HepG2 (cell line): Measurements from ENCODE around the gene CDC42SE1. TPM values are rescaled to one million over a fixed set of nuclear protein-coding genes. Genes with fewer than 3 reads are reported as not detected.

Experiments used
- ATAC-seq: fragments of 200-7000 bp; cut with Tn5 transposase; 3 replicates; pipeline ENCODE4 v1.9.1; 2020; ENCODE audit warnings: mild to moderate bottlenecking, moderate library complexity
- BruUV-seq: library from RNA; stranded (reverse); fragments of 400-500 nt; replicated peaks from 2 replicates; lab custom pipeline; 2021; lab: Mats Ljungman, UMichigan
- CTCF ChIA-PET: fragments of 300-600 bp; formaldehyde crosslinking; extraction: SDS; loops from one replicate; lab custom pipeline; 2021; ENCODE audit warnings: low total read pairs, inconsistent platforms, low intra/inter-chr PET ratio; lab: Yijun Ruan, JAX
- POLR2A ChIA-PET: fragments of 350-600 bp; sonication (Branson Sonifier 250); formaldehyde crosslinking; loops from one replicate; lab custom pipeline; 2020; ENCODE audit warnings: antibody characterized with exemption, inconsistent platforms; lab: Yijun Ruan, JAX
- DNase-seq: peaks from one replicate; pipeline ENCODE4 v3.0.0-alpha.2; 2015; ENCODE audit warnings: low spot score
- FAIRE-seq: peaks from 3 replicates; lab custom pipeline; 2011; peaks lifted over from hg19 to GRCh38; lab: Jason Lieb, UNC
- H2AFZ ChIP-seq: one replicate; pipeline ENCODE4 v1.6.1; 2011; ENCODE audit warnings: low read length, inconsistent platforms
- H3K27ac ChIP-seq: fragments of 300-600 bp; 3 replicates; pipeline ENCODE4 v1.8.0; 2011; ENCODE audit warnings: mixed run types, mild to moderate bottlenecking, mixed read lengths, low read length, inconsistent platforms; ENCODE audit not compliant: insufficient read depth; ENCODE audit errors: extremely low read length
- H3K27me3 ChIP-seq, 2 experiments: fragments of 200-600 bp in 1 of 2; 2 replicates in 1 of 2; 3 replicates in 1 of 2; pipeline versions ENCODE4 v1.6.0 to v1.8.0; 2011; ENCODE audit warnings: low read length in 2 of 2, mild to moderate bottlenecking in 2 of 2, moderate library complexity in 2 of 2, inconsistent platforms in 1 of 2; ENCODE audit not compliant: insufficient read depth in 2 of 2, control insufficient read depth in 1 of 2
- H3K36me3 ChIP-seq, 2 experiments: fragments of 200-600 bp in 1 of 2; replicated peaks in 1 of 2; 2 replicates in 1 of 2; 3 replicates in 1 of 2; pipeline versions ENCODE4 v1.5.1 to v1.8.0; 2011; ENCODE audit warnings: low read length in 2 of 2, inconsistent platforms in 1 of 2; ENCODE audit not compliant: insufficient read depth in 2 of 2, control insufficient read depth in 1 of 2
- H3K4me1 ChIP-seq: 2 replicates; pipeline ENCODE4 v1.5.1; 2012; ENCODE audit warnings: low read length, inconsistent platforms; ENCODE audit not compliant: insufficient read depth
- H3K4me2 ChIP-seq: 2 replicates; pipeline ENCODE4 v1.6.0; 2011; ENCODE audit warnings: low read depth, low read length, inconsistent platforms
- H3K4me3 ChIP-seq, 3 experiments: fragments of 200-600 bp in 1 of 3; sonication (generic), shearing (Covaris generic) in 1 of 3; replicated peaks in 1 of 3; 2 replicates each; pipeline ENCODE4 v1.5.1; 2011 to 2016; ENCODE audit warnings: low read length in 3 of 3, inconsistent platforms in 2 of 3, low read depth in 2 of 3, mild to moderate bottlenecking in 2 of 3, control low read depth in 1 of 3, mixed read lengths in 1 of 3; ENCODE audit not compliant: insufficient read depth in 1 of 3
- H3K79me2 ChIP-seq: one replicate; pipeline ENCODE4 v1.6.1; 2011; ENCODE audit warnings: low read length, inconsistent platforms; ENCODE audit not compliant: insufficient read depth
- H3K9ac ChIP-seq: 2 replicates; pipeline ENCODE4 v1.6.0; 2011; ENCODE audit warnings: mild to moderate bottlenecking, low read depth, low read length, inconsistent platforms; ENCODE audit not compliant: insufficient read depth
- H3K9me3 ChIP-seq: 2 replicates; pipeline ENCODE4 v1.5.1; 2012; ENCODE audit warnings: mild to moderate bottlenecking, low read length
- H4K20me1 ChIP-seq: 2 replicates; pipeline ENCODE4 v1.6.0; 2011; ENCODE audit warnings: inconsistent platforms, mild to moderate bottlenecking, low read length, moderate library complexity; ENCODE audit not compliant: insufficient read depth
- HNF4G ChIP-seq, 2 experiments: sonication (generic) in 1 of 2; formaldehyde crosslinking in 1 of 2; IDR thresholded peaks; 2 replicates each; pipeline versions ENCODE4 v1.4.0 to v1.6.1; 2011 to 2020; ENCODE audit warnings: borderline replicate concordance in 2 of 2, low read depth in 2 of 2, mild to moderate bottlenecking in 2 of 2, low read length in 1 of 2, missing genetic modification reagents in 1 of 2, moderate library complexity in 1 of 2
- MTA1 ChIP-seq: sonication (generic); formaldehyde crosslinking; IDR thresholded peaks from 2 replicates; pipeline ENCODE4 v1.4.0; 2020; ENCODE audit warnings: missing genetic modification reagents, mild to moderate bottlenecking, borderline replicate concordance
- NFAT5 ChIP-seq: sonication (generic); formaldehyde crosslinking; IDR thresholded peaks from 2 replicates; pipeline ENCODE4 v1.4.0; 2020; ENCODE audit warnings: missing genetic modification reagents
- PRDM15 ChIP-seq: sonication (generic); formaldehyde crosslinking; IDR thresholded peaks from 2 replicates; pipeline ENCODE4 v1.4.0; 2020; ENCODE audit warnings: missing genetic modification reagents
- SMARCC2 ChIP-seq: fragments of 450-650 bp; IDR thresholded peaks from 2 replicates; pipeline ENCODE4 v1.6.1; 2017; ENCODE audit warnings: antibody characterized with exemption, mild to moderate bottlenecking
- TFE3 ChIP-seq: IDR thresholded peaks from 2 replicates; pipeline ENCODE4 v1.6.1; 2016
- ZIK1 ChIP-seq: sonication (generic); formaldehyde crosslinking; IDR thresholded peaks from 2 replicates; pipeline ENCODE4 v1.5.0; 2020; ENCODE audit warnings: mild to moderate bottlenecking, low read depth, missing genetic modification reagents, borderline replicate concordance
- ZNF350 ChIP-seq: sonication (generic); formaldehyde crosslinking; IDR thresholded peaks from 2 replicates; pipeline ENCODE4 v1.4.0; 2020; ENCODE audit warnings: mild to moderate bottlenecking, low read depth, missing genetic modification reagents, borderline replicate concordance
- WGBS: methylation state at CpG from one replicate; pipeline ENCODE4 v1.1.6; 2017; ENCODE audit warnings: low lambda C conversion rate; 5-methylcytosine and 5-hydroxymethylcytosine counted together
- in situ Hi-C: cut with HindIII; loops from 2 replicates; pipeline ENCODE4 v1.10.0; 2017; ENCODE audit warnings: low pct_unique_long_range_greater_than_20kb; ENCODE audit not compliant: extremely low pct_ligation_motif_present
- intact Hi-C: fragments of 100-400 bp; cut with micrococcal nuclease; formaldehyde crosslinking; loops from one replicate; pipeline ENCODE4 v1.10.0; 2022; ENCODE audit not compliant: unreplicated experiment
- polyA plus RNA-seq, 8 experiments: library from polyadenylated mRNA; depleted of rRNA in 3 of 8; stranded (reverse) in 7 of 8; unstranded in 1 of 8; fragments of >200 nt; fragmentation: Illumina TruSeq in 4 of 8; extraction: Trizol in 4 of 8; gene quantifications; 2 replicates each; pipeline versions ENCODE4 v1.2.1 to v1.2.3, GENCODE V29; 2011 to 2016; ENCODE audit warnings: low read depth in 4 of 8, missing spikeins in 1 of 8, mixed read lengths in 1 of 8; ENCODE audit not compliant: insufficient read depth in 1 of 8
- total RNA-seq, 5 experiments: library from RNA; depleted of rRNA; stranded (reverse); fragments of >200 nt; fragmentation: Illumina TruSeq; extraction: Trizol; gene quantifications; 2 replicates each; pipeline ENCODE4 v1.2.3, GENCODE V29; 2016; ENCODE audit warnings: low read depth in 1 of 5

The CDC42SE1 gene
- total and polyA plus RNA-seq, 2 of the 13 experiments (the other 11 are each of a cell fraction or from before 2014, with no cell fraction given), result 17.6 to 17.9 TPM

- TF ChIP-seq NFAT5 (CRISPR knock-in tag), result no peak
Measured at GRCh38 chr1:151013518-151013917, 45.9 kb downstream of the CDC42SE1 start (continued).

- 18% methylated on average over 14 of the region's 14 CpGs for WGBS
- BruUV-seq, result no TSS peak
- H3K4me1 ChIP-seq, result peaks cover 62% of the 10 kb centered on the region
- TF ChIP-seq ZIK1 (CRISPR knock-in tag) (0 out of 2 replicates have a peak, but pooled peaks have one; percentile 33), MTA1 (CRISPR knock-in tag) (peak; percentile 62; the same call in 1 of the 2 replicates), ZNF350 (CRISPR knock-in tag) (peak; percentile 84), PRDM15 (peak; percentile 77; the same call in 1 of the 2 replicates), SMARCC2 (0 out of 2 replicates have a peak, but pooled peaks have one; percentile 5), TFE3 (peak; percentile 20; the same call in 1 of the 2 replicates), HNF4G (IDR thresholded peaks at IDR 0.05; ENCODE audit: borderline replicate concordance, low read depth, low read length) (peak; percentile 98), HNF4G (CRISPR knock-in tag; IDR thresholded peaks at IDR 0.05; ENCODE audit: borderline replicate concordance, low read depth) (peak; percentile 93)
Measured at GRCh38 chr1:151012684-151013471, 46.5 kb downstream of the CDC42SE1 start.

More at GRCh38 chr1:151012684-151013471, 46.5 kb downstream of the CDC42SE1 start:
- no peaks in the 10 kb centered on the region; a peak in 1 of 5 replicates for H3K36me3 ChIP-seq
- ATAC-seq, result peak; percentile 93
- peak; percentile 98 for DNase-seq
- H3K9ac ChIP-seq, result peak overlapping the region; percentile 78
- no peaks in the 10 kb centered on the region; a peak in 1 of 5 replicates for H3K27me3 ChIP-seq
- H3K9me3 ChIP-seq, result no peaks in the 10 kb centered on the region
- peak overlapping the region; percentile 80 for H3K4me2 ChIP-seq
- no peak overlapping the region for H2AFZ ChIP-seq
- ChIA-PET CTCF (interaction anchor here (0.8 to 1.3 kb wide), 2 partner anchors 11 to 33 kb away, joined by 3 to 6 read pairs; no protein-coding TSS in a partner anchor), POLR2A (interaction anchor here (0.6 to 4.0 kb wide), 17 partner anchors 10 to 433 kb away, joined by 3 to 21 read pairs (median 4); partner anchors contain the start of genes ANXA9, C1orf56, CDC42SE1 and CERS2)
- H3K27ac ChIP-seq, result peak overlapping the region; percentile 99
- peaks cover 20% of the 10 kb centered on the region for H3K79me2 ChIP-seq
- FAIRE-seq, result peak; percentile 94
- no peaks in the 10 kb centered on the region for H4K20me1 ChIP-seq
- intact Hi-C loops, result loop anchor here (2.0 to 5.0 kb wide), 2 partner anchors 46 to 134 kb away; partner anchors contain the start of genes CDC42SE1 and SEMA6C
- in situ Hi-C loops, result no loop called here
- peak overlapping the region; percentile 18 to 44 (median 39); a peak in 5 of 6 replicates for H3K4me3 ChIP-seq
